A549 (cell line): Measurements from ENCODE around the gene MEGF10. TPM values are rescaled to one million over a fixed set of nuclear protein-coding genes. Genes with fewer than 3 reads are reported as not detected.
"Not testable (repeated sequence)": the region's sequence is repeated elsewhere in the genome, so short reads cannot be mapped to it uniquely, and the experiment has no call there.

Experiments
- ATAC-seq, 2 experiments: fragments of 200-7000 bp in 1 of 2; fragments of >200 bp in 1 of 2; cut with Nextera tagmentation in 1 of 2; cut with Tn5 transposase in 1 of 2; 3 replicates each; pipeline versions ENCODE4 v1.8.0 to v1.9.1; 2018 to 2020; ENCODE audit warnings: mild to moderate bottlenecking in 1 of 2, moderate library complexity in 1 of 2
- CTCF ChIA-PET: fragments of 300-600 bp; sonication (Branson Sonifier 250); formaldehyde crosslinking; extraction: SDS; loops from one replicate; lab custom pipeline; 2021; ENCODE audit warnings: antibody characterized with exemption, inconsistent platforms; lab: Yijun Ruan, JAX
- POLR2A ChIA-PET: fragments of 350-600 bp; formaldehyde crosslinking; extraction: SDS; loops from one replicate; lab custom pipeline; 2021; ENCODE audit warnings: antibody characterized with exemption, inconsistent platforms; lab: Yijun Ruan, JAX
- DNase-seq, 2 experiments: peaks; one replicate each; pipeline versions ENCODE4 v3.0.0 to v3.0.0-alpha.2; 2011 to 2016; ENCODE audit warnings: low read depth in 1 of 2, low spot score in 1 of 2
- FAIRE-seq: peaks from 2 replicates; lab custom pipeline; 2011; peaks lifted over from hg19 to GRCh38; lab: Jason Lieb, UNC
- H3K27ac ChIP-seq, 2 experiments: fragments of >200 bp; sonication (Bioruptor Twin); formaldehyde crosslinking; 3 replicates each; pipeline ENCODE4 v1.5.1; 2016 to 2017
- H3K4me1 ChIP-seq: fragments of >200 bp; sonication (Bioruptor Twin); formaldehyde crosslinking; 3 replicates; pipeline ENCODE4 v1.6.1; 2016
- H3K4me2 ChIP-seq: fragments of >200 bp; sonication (Bioruptor Twin); formaldehyde crosslinking; 3 replicates; pipeline ENCODE4 v1.6.1; 2016
- H3K4me3 ChIP-seq: fragments of >200 bp; sonication (Bioruptor Twin); formaldehyde crosslinking; 3 replicates; pipeline ENCODE4 v1.5.1; 2016
- H3K9me3 ChIP-seq: fragments of >200 bp; sonication (Bioruptor Twin); formaldehyde crosslinking; 3 replicates; pipeline ENCODE4 v1.6.1; 2016
- CBX2 ChIP-seq: fragments of 200-600 bp; sonication (generic); IDR thresholded peaks from 2 replicates; pipeline ENCODE4 v1.6.1; 2016; ENCODE audit warnings: low read depth, mild to moderate bottlenecking, borderline replicate concordance
- CBX8 ChIP-seq: fragments of 200-600 bp; sonication (generic); IDR thresholded peaks from 2 replicates; pipeline ENCODE4 v1.6.1; 2016
- CEBPB ChIP-seq, 2 experiments: fragments of >200 bp in 1 of 2; sonication (Bioruptor Twin) in 1 of 2; formaldehyde crosslinking in 1 of 2; IDR thresholded peaks; 2 replicates each; pipeline ENCODE4 v1.6.1; 2012 to 2016
- CTCF ChIP-seq: fragments of >200 bp; sonication (Bioruptor Twin); formaldehyde crosslinking; IDR thresholded peaks from 3 replicates; pipeline ENCODE4 v1.5.1; 2016
- EHF ChIP-seq: fragments of 250-450 bp; sonication (Bioruptor Pico); IDR thresholded peaks from 2 replicates; pipeline ENCODE4 v1.5.0; 2020; ENCODE audit warnings: mild to moderate bottlenecking
- FOSB ChIP-seq: fragments of 250-450 bp; sonication (Bioruptor Pico); IDR thresholded peaks from 2 replicates; pipeline ENCODE4 v1.5.0; 2020; ENCODE audit warnings: mild to moderate bottlenecking, moderate library complexity
- HDAC2 ChIP-seq: fragments of 200-600 bp; sonication (generic); IDR thresholded peaks from 2 replicates; pipeline ENCODE4 v1.6.1; 2016
- HOXA7 ChIP-seq: fragments of 250-450 bp; sonication (Bioruptor Pico); IDR thresholded peaks from 2 replicates; pipeline ENCODE4 v1.5.0; 2020; ENCODE audit warnings: mild to moderate bottlenecking, moderate library complexity
- HOXB13 ChIP-seq: fragments of 250-450 bp; sonication (Bioruptor Pico); IDR thresholded peaks from 2 replicates; pipeline ENCODE4 v1.5.0; 2020; ENCODE audit warnings: low read depth, mild to moderate bottlenecking, moderate library complexity
- HOXB5 ChIP-seq: fragments of 250-450 bp; sonication (Bioruptor Pico); IDR thresholded peaks from 2 replicates; pipeline ENCODE4 v1.5.0; 2020; ENCODE audit warnings: mild to moderate bottlenecking, moderate library complexity
- KDM5A ChIP-seq: fragments of 200-600 bp; sonication (generic); IDR thresholded peaks from 2 replicates; pipeline ENCODE4 v1.6.1; 2016; ENCODE audit warnings: antibody characterized with exemption, mild to moderate bottlenecking
- NFE2L2 ChIP-seq: fragments of 150-350 bp; conservative IDR thresholded peaks from 2 replicates; pipeline ENCODE4 v1.6.1; 2014; ENCODE audit warnings: low read length
- NR3C1 ChIP-seq: fragments of >200 bp; sonication (Bioruptor Twin); formaldehyde crosslinking; IDR thresholded peaks from 3 replicates; pipeline ENCODE4 v1.6.1; 2017
- POLR2AphosphoS2 ChIP-seq: conservative IDR thresholded peaks from 2 replicates; pipeline ENCODE4 v1.6.1; 2012; ENCODE audit warnings: low read length, improper control_type of control experiment, inconsistent platforms
- REST ChIP-seq: fragments of 200-600 bp; sonication (generic); IDR thresholded peaks from 2 replicates; pipeline ENCODE4 v1.6.1; 2016; ENCODE audit warnings: antibody characterized with exemption, mild to moderate bottlenecking, moderate library complexity
- RNF2 ChIP-seq: fragments of 200-600 bp; sonication (generic); IDR thresholded peaks from 2 replicates; pipeline ENCODE4 v1.6.1; 2016; ENCODE audit warnings: low read depth, mild to moderate bottlenecking, antibody characterized with exemption, moderate library complexity, borderline replicate concordance
- ZC3H11A ChIP-seq: fragments of 450-650 bp; IDR thresholded peaks from 2 replicates; pipeline ENCODE4 v1.6.1; 2014; ENCODE audit warnings: antibody characterized with exemption, mild to moderate bottlenecking
- ZFP36 ChIP-seq: fragments of 450-650 bp; IDR thresholded peaks from 2 replicates; pipeline ENCODE4 v1.6.1; 2014; ENCODE audit warnings: borderline replicate concordance; ENCODE audit not compliant: partially characterized antibody
- ZSCAN20 ChIP-seq: fragments of 250-450 bp; sonication (Bioruptor Pico); IDR thresholded peaks from 2 replicates; pipeline ENCODE4 v1.8.0; 2022; ENCODE audit warnings: mild to moderate bottlenecking, moderate library complexity
- WGBS: methylation state at CpG from one replicate; pipeline ENCODE4 v1.1.6; 2017; ENCODE audit errors: missing lambda C conversion rate; 5-methylcytosine and 5-hydroxymethylcytosine counted together
- polyA plus RNA-seq, 4 experiments: library from polyadenylated mRNA; depleted of rRNA in 3 of 4; stranded (reverse); fragments of >200 nt; fragmentation: RNase III in 1 of 4; extraction: RNeasy Plus Mini Kit Qiagen cat#74134 plus additional on column Dnase treatment in 1 of 4; gene quantifications; 2 replicates in 3 of 4; 3 replicates in 1 of 4; pipeline ENCODE4 v1.2.3, GENCODE V29; 2011 to 2017

MEGF10 gene
- polyA plus RNA-seq, 2 of the 4 experiments (the other 2 are of a cell fraction), result 0.01 TPM; not detected in 1

GRCh38 chr5:127307868-127308267, 17.3 kb downstream of the MEGF10 start:
- CTCF ChIA-PET, result interaction anchor here (1.1 kb wide), 1 partner anchor 13 kb away, joined by 3 read pairs; no protein-coding TSS in a partner anchor
- DNase-seq (no peak), ATAC-seq (no peak), FAIRE-seq (no peak)
- no peaks in the 10 kb centered on the region for H3K4me1 ChIP-seq
- TF ChIP-seq RNF2, result no peak
- no peak for TF ChIP-seq NFE2L2
- no peak for TF ChIP-seq ZSCAN20 (CRISPR knock-in tag)
- no peak for TF ChIP-seq CEBPB (IDR thresholded peaks at IDR 0.05)
- H3K4me3 ChIP-seq, result no peak overlapping the region
- 38% methylated on average over 6 of the region's 6 CpGs for WGBS
- no peaks in the 10 kb centered on the region for H3K9me3 ChIP-seq
- H3K27ac ChIP-seq, result no peak overlapping the region
- POLR2A ChIA-PET, result no interaction called here
- no peak overlapping the region for H3K4me2 ChIP-seq

- H3K27ac ChIP-seq, DNase-seq, H3K4me2 ChIP-seq, POLR2A ChIA-PET, ATAC-seq, H3K4me1 ChIP-seq, H3K9me3 ChIP-seq, H3K4me3 ChIP-seq, FAIRE-seq: not testable (repeated sequence)
- 2% methylated on average over 7 of the region's 7 CpGs for WGBS
- CTCF ChIA-PET, result interaction anchor here (1.1 kb wide), 1 partner anchor 14 kb away, joined by 3 read pairs; no protein-coding TSS in a partner anchor
These were observed 17.7 kb downstream of the MEGF10 start for GRCh38 chr5:127308325-127308724.

- ChIA-PET POLR2A (no interaction called here), CTCF (no interaction called here)
- FAIRE-seq (no peak), ATAC-seq (no peak), DNase-seq (no peak)
- Histone ChIP-seq H3K27ac (no peak overlapping the region), H3K9me3 (no peaks in the 10 kb centered on the region), H3K4me2 (no peak overlapping the region), H3K4me1 (no peaks in the 10 kb centered on the region), H3K4me3 (no peak overlapping the region)
- no peak for TF ChIP-seq REST
- TF ChIP-seq CBX2, result no peak
- no peak for TF ChIP-seq HOXB5 (CRISPR knock-in tag)
- TF ChIP-seq EHF, result no peak
- no peak for TF ChIP-seq CTCF
- no peak for TF ChIP-seq CBX8
- no peak for TF ChIP-seq NFE2L2
- no peak for TF ChIP-seq HOXB13 (CRISPR knock-in tag)
- TF ChIP-seq HDAC2, result no peak
- no peak for TF ChIP-seq KDM5A
- TF ChIP-seq FOSB (CRISPR knock-in tag), result no peak
- no peak for TF ChIP-seq ZFP36
- 63% methylated on average over 3 of the region's 3 CpGs for WGBS
These were observed 18.3 kb downstream of the MEGF10 start for GRCh38 chr5:127308945-127309344.

GRCh38 chr5:127311349-127311748, 20.8 kb downstream of the MEGF10 start:
- Histone ChIP-seq H3K4me2 (no peak overlapping the region), H3K27ac (no peak overlapping the region), H3K9me3 (no peaks in the 10 kb centered on the region), H3K4me1 (no peaks in the 10 kb centered on the region), H3K4me3 (no peak overlapping the region)
- CTCF ChIA-PET, result no interaction called here
- FAIRE-seq (no peak), DNase-seq (no peak), ATAC-seq (no peak)
- WGBS, result 12% methylated on average over 2 of the region's 2 CpGs
- POLR2A ChIA-PET, result no interaction called here
- TF ChIP-seq POLR2AphosphoS2 (no peak), ZC3H11A (no peak), HOXA7 (CRISPR knock-in tag) (no peak), NR3C1 (no peak)
